Panc1 (cell line): ENCODE results near the gene AHNAK. TPM values are rescaled to one million over a fixed set of nuclear protein-coding genes. Genes with fewer than 3 reads are reported as not detected.

ENCODE experiments used
- ATAC-seq: fragments of 200-7000 bp; cut with Tn5 transposase; 2 replicates; pipeline ENCODE4 v1.9.1; 2020; ENCODE audit warnings: mild to moderate bottlenecking, moderate library complexity
- BruUV-seq: library from RNA; stranded (reverse); fragments of 400-500 nt; replicated peaks from 2 replicates; lab custom pipeline; 2021; lab: Mats Ljungman, UMichigan
- CTCF ChIA-PET: fragments of 300-600 bp; sonication (Branson Sonifier 250); formaldehyde crosslinking; loops from one replicate; lab custom pipeline; 2022; ENCODE audit warnings: antibody characterized with exemption; lab: Charles Lee
- POLR2A ChIA-PET: fragments of 300-600 bp; sonication (Branson Sonifier 250); formaldehyde crosslinking; loops from one replicate; lab custom pipeline; 2022; ENCODE audit warnings: antibody characterized with exemption; lab: Charles Lee
- DNase-seq: peaks from one replicate; pipeline ENCODE4 v3.0.0-alpha.2; 2010; ENCODE audit warnings: low read depth, low spot score
- H3K27ac ChIP-seq: 2 replicates; pipeline ENCODE4 v1.5.1; 2011; ENCODE audit warnings: mild to moderate bottlenecking, low read length, inconsistent platforms
- H3K27me3 ChIP-seq: fragments of 200-500 bp; sonication (Bioruptor generic); 2 replicates; pipeline ENCODE4 v1.6.0; 2014; ENCODE audit warnings: low read length, inconsistent platforms; ENCODE audit not compliant: control insufficient read depth, insufficient read depth
- H3K36me3 ChIP-seq: fragments of 200-500 bp; sonication (Bioruptor generic); 2 replicates; pipeline ENCODE4 v1.5.1; 2014; ENCODE audit warnings: inconsistent platforms, mild to moderate bottlenecking, low read length, moderate library complexity; ENCODE audit not compliant: control insufficient read depth, insufficient read depth
- H3K4me1 ChIP-seq: 2 replicates; pipeline ENCODE4 v1.5.1; 2011; ENCODE audit warnings: inconsistent platforms, mild to moderate bottlenecking, low read length, moderate library complexity; ENCODE audit not compliant: control insufficient read depth, insufficient read depth
- H3K4me3 ChIP-seq, 2 experiments: 2 replicates each; pipeline ENCODE4 v1.5.1; 2011 to 2012; ENCODE audit warnings: low read depth in 2 of 2, low read length in 2 of 2, mild to moderate bottlenecking in 2 of 2, inconsistent platforms in 1 of 2, moderate library complexity in 1 of 2
- H3K9me3 ChIP-seq: fragments of 200-500 bp; sonication (Bioruptor generic); 2 replicates; pipeline ENCODE4 v1.5.1; 2014; ENCODE audit warnings: low read depth, mild to moderate bottlenecking, inconsistent platforms, low read length, moderate library complexity; ENCODE audit not compliant: control insufficient read depth, insufficient read depth
- POLR2AphosphoS5 ChIP-seq: IDR thresholded peaks from 2 replicates; pipeline ENCODE4 v1.6.1; 2012; ENCODE audit warnings: mild to moderate bottlenecking, low read depth, low read length, moderate library complexity
- SIN3A ChIP-seq: IDR thresholded peaks from 2 replicates; pipeline ENCODE4 v1.6.1; 2012; ENCODE audit warnings: low read depth, mild to moderate bottlenecking, low read length, moderate library complexity, borderline replicate concordance; ENCODE audit not compliant: insufficient read depth
- TCF7L2 ChIP-seq: IDR thresholded peaks from 2 replicates; pipeline ENCODE4 v1.6.1; 2011; ENCODE audit warnings: mild to moderate bottlenecking, low read depth, low read length, inconsistent platforms
- in situ Hi-C: cut with HindIII; loops from 2 replicates; pipeline ENCODE4 v1.10.0; 2016; ENCODE audit warnings: low sequenced_read_pairs, low pct_unique_long_range_greater_than_20kb
- intact Hi-C: fragments of 100-400 bp; cut with micrococcal nuclease; formaldehyde crosslinking; loops from one replicate; pipeline ENCODE4 v1.10.0; 2022; ENCODE audit not compliant: unreplicated experiment
- total RNA-seq: library from RNA; stranded (reverse); gene quantifications from one replicate; pipeline ENCODE4 v1.2.1, GENCODE V29; 2021; ENCODE audit not compliant: unreplicated experiment
- TF ChIP-seq, protein P1 (sequence below), 2 experiments: IDR thresholded peaks; 2 replicates each; pipeline ENCODE4 v1.6.1; 2011 to 2012; ENCODE audit warnings: low read depth in 2 of 2, control low read depth in 1 of 2, low read length in 1 of 2, mild to moderate bottlenecking in 1 of 2, moderate library complexity in 1 of 2; ENCODE audit not compliant: insufficient read depth in 1 of 2
- TF ChIP-seq, protein P2 (sequence below): fragments of 450-650 bp; IDR thresholded peaks from 2 replicates; pipeline ENCODE4 v1.5.1; 2017; ENCODE audit warnings: mild to moderate bottlenecking

The AHNAK gene
- total RNA-seq, 1 experiment from 2014 or later: 844 TPM

- DNase-seq: no peak
- POLR2A ChIA-PET: interaction anchor here (0.7 kb wide), 1 partner anchor 37 kb away, joined by 14 read pairs; no protein-coding TSS in a partner anchor
- intact Hi-C loops (loop anchor here (5.0 kb wide), 1 partner anchor 36 kb away; no protein-coding TSS in a partner anchor), in situ Hi-C loops (no loop called here)
- Histone ChIP-seq H3K4me3 (no peak overlapping the region), H3K36me3 (no peaks in the 10 kb centered on the region), H3K9me3 (no peaks in the 10 kb centered on the region), H3K27ac (peak overlapping the region; percentile 99), H3K27me3 (no peaks in the 10 kb centered on the region), H3K4me1 (peaks cover 92% of the 10 kb centered on the region)
- CTCF ChIA-PET: interaction anchor here (0.6 to 0.8 kb wide), 2 partner anchors 36 to 111 kb away, joined by 7 to 9 read pairs; no protein-coding TSS in a partner anchor
- BruUV-seq: no TSS peak
- TF ChIP-seq, protein P1, sequence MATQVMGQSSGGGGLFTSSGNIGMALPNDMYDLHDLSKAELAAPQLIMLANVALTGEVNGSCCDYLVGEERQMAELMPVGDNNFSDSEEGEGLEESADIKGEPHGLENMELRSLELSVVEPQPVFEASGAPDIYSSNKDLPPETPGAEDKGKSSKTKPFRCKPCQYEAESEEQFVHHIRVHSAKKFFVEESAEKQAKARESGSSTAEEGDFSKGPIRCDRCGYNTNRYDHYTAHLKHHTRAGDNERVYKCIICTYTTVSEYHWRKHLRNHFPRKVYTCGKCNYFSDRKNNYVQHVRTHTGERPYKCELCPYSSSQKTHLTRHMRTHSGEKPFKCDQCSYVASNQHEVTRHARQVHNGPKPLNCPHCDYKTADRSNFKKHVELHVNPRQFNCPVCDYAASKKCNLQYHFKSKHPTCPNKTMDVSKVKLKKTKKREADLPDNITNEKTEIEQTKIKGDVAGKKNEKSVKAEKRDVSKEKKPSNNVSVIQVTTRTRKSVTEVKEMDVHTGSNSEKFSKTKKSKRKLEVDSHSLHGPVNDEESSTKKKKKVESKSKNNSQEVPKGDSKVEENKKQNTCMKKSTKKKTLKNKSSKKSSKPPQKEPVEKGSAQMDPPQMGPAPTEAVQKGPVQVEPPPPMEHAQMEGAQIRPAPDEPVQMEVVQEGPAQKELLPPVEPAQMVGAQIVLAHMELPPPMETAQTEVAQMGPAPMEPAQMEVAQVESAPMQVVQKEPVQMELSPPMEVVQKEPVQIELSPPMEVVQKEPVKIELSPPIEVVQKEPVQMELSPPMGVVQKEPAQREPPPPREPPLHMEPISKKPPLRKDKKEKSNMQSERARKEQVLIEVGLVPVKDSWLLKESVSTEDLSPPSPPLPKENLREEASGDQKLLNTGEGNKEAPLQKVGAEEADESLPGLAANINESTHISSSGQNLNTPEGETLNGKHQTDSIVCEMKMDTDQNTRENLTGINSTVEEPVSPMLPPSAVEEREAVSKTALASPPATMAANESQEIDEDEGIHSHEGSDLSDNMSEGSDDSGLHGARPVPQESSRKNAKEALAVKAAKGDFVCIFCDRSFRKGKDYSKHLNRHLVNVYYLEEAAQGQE (IDR thresholded peaks at IDR 0.05; ENCODE audit: insufficient read depth in 1 of 2, low read depth in 2 of 2, low read length in 1 of 2): no peak
- TF ChIP-seq SIN3A (no peak), TCF7L2 (no peak), POLR2AphosphoS5 (no peak)
- TF ChIP-seq, protein P2, sequence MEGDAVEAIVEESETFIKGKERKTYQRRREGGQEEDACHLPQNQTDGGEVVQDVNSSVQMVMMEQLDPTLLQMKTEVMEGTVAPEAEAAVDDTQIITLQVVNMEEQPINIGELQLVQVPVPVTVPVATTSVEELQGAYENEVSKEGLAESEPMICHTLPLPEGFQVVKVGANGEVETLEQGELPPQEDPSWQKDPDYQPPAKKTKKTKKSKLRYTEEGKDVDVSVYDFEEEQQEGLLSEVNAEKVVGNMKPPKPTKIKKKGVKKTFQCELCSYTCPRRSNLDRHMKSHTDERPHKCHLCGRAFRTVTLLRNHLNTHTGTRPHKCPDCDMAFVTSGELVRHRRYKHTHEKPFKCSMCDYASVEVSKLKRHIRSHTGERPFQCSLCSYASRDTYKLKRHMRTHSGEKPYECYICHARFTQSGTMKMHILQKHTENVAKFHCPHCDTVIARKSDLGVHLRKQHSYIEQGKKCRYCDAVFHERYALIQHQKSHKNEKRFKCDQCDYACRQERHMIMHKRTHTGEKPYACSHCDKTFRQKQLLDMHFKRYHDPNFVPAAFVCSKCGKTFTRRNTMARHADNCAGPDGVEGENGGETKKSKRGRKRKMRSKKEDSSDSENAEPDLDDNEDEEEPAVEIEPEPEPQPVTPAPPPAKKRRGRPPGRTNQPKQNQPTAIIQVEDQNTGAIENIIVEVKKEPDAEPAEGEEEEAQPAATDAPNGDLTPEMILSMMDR: no peak
- no peak for ATAC-seq
These were observed 40.0 kb downstream of the AHNAK start for GRCh38 chr11:62506413-62507124.

DNA sequence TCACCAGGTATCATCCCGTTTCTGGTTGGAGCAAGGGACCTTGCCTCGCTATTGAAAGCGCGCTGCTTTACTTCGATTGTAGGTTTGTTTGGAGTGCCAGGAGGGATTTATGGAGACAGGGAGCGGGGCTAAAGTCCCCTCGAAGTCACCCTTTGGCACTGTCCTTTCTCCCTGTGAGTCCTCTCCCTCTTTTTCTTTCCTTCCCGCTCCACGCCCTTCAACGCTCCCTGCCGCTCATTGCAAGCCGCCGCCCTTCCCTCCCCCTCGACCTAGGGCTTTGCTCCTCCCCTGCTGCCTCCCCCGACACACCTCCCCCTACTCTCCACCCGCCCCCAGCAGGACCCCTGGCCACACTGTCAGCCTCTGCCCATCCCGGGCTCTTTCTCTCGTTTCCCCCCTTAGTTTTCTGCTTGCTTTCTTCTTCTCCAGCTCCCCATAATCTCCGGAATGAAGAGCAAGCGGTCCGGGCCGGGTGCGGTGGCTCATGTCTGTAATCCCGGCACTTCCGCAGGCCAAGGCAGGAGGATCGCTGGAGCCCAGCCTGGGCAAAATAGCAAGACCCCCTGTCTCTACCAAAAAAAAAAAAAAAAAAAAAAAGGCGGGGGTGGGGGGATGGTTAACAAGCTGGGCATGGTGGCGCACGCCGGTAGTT is 41.0 kb downstream of the AHNAK start:
- BruUV-seq: no TSS peak
- Histone ChIP-seq H3K4me3 (peak overlapping the region in 1 of 2 experiments; percentile 15; a peak in 1 of 4 replicates), H3K27me3 (no peaks in the 10 kb centered on the region), H3K27ac (peak overlapping the region; percentile 99), H3K4me1 (peaks cover 91% of the 10 kb centered on the region), H3K36me3 (no peaks in the 10 kb centered on the region), H3K9me3 (no peaks in the 10 kb centered on the region)
- peak; percentile 18 for ATAC-seq
- in situ Hi-C loops: no loop called here
- POLR2A ChIA-PET: interaction anchor here (0.7 kb wide), 2 partner anchors 38 to 336 kb away, joined by 13 to 14 read pairs; no protein-coding TSS in a partner anchor
- TF ChIP-seq POLR2AphosphoS5: no peak
- TF ChIP-seq, protein P2: no peak
- TF ChIP-seq, protein P1 (IDR thresholded peaks at IDR 0.05; ENCODE audit: insufficient read depth in 1 of 2, low read depth in 2 of 2, low read length in 1 of 2): no peak
- TF ChIP-seq SIN3A: no peak
- TF ChIP-seq TCF7L2: no peak
- DNase-seq: no peak
- intact Hi-C loops: loop anchor here (2.0 to 5.0 kb wide), 2 partner anchors 37 to 75 kb away; no protein-coding TSS in a partner anchor
- CTCF ChIA-PET: interaction anchor here (0.6 to 1.3 kb wide), 4 partner anchors 10 to 110 kb away, joined by 3 to 9 read pairs (median 6); no protein-coding TSS in a partner anchor
